Measurements from ENCODE around the gene BARX1. TPM values are rescaled to one million over a fixed set of nuclear protein-coding genes. Genes with fewer than 3 reads are reported as not detected.

BARX1 gene
- total RNA-seq, 1 experiment from 2014 or later: 8.9 TPM

DNA sequence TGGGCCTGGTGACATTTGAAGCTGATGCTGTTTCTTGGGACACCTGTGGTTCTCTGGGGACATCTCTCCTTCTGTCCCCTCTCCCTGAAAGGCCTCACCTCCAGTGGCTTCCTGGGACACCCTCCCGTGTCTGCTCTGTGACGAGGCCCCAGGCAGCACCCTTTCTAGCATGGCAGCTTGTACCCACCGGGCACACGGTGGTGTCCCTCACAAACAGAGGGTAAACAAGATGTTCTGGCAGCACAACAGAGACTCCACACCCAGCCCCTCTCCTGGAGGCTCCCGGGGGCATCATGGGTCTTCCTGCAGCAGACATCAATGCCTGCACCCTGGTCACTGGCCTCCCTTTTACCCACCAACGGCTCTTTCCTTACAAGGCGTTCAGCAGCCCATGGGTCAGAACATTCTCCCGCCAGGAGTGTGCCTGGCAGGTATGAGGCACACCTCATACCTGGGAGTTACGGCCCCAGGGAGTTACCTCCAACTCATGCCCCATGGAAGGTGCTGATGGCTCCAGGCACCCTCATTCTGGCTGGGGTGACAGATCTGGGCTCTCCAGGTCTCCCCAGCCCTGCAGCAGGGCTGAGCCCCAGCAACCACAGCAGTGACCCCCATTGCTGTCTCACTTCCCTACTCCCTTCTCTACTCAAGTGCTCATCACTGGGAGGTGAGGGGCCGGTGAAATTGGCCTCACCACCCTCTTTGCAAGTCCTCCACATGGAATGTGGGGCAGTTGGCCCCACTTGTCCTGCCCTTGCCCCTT, 51.1 kb downstream of the BARX1 start:
- ChIA-PET POLR2A (no interaction called here), CTCF (no interaction called here)
- ATAC-seq (no peak), DNase-seq (ENCODE audit: low spot score) (peak; percentile 1)
- Mint-ChIP-seq H3K27me3 (ENCODE audit: low read depth) (no peaks in the 10 kb centered on the region), H3K27ac (no peak overlapping the region), H3K4me3 (no peak overlapping the region), H3K9me3 (peaks cover 9% of the 10 kb centered on the region), H3K4me1 (peaks cover 3% of the 10 kb centered on the region; the same call in 1 of the 2 replicates), H3K36me3 (peaks cover 3% of the 10 kb centered on the region; the same call in 1 of the 2 replicates)
- TF ChIP-seq ELF4 (CRISPR knock-in tag; IDR thresholded peaks at IDR 0.05; ENCODE audit: low read depth): no peak

DNA sequence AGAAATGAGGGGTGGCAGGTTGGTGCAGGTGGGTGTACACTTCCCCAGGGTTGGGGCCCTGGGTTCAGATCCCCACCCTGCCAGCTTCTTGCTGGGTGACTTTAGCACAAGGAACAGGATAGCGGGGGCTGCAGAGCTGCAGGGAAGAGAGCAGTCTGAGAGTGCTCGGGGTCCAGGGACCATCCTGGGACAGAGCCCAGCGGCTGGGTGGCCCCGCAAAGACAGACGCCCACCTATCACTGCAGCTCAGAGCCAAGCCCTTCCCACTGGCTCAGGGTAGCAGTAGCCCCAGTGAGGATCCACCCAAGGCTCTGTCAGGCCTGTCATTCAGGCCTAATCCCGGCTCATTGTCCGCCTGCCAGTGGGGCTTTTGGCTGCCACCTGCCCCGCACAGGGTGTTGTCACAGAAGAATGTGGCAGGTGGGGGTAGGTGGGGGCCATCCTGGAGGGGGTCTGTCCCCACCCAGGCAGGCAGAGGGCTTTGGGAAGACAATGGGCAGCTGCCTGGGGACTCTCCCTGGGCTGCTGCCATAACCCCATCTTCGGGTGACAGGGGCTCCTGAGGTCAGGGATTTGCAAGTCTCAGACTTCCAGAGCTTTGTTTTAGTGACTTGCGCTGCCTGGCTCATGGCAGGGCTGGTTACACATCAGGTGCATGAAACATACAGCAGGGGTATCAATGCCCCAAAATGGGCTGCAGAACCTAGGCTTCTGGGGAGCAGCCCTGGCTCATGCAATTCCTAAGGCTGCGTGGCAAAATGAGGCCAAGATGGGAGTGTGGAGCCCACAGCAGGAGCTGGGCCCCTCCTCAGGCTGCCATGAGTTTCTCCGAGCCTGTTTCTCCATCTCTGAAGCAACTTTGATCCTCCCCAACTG, 52.1 kb downstream of the BARX1 start:
- CTCF ChIA-PET: no interaction called here
- H3K4me3 Mint-ChIP-seq: no peak overlapping the region
- no peak for ATAC-seq
- no peaks in the 10 kb centered on the region for H3K4me1 Mint-ChIP-seq
- H3K36me3 Mint-ChIP-seq: peaks cover 3% of the 10 kb centered on the region; the same call in 1 of the 2 replicates
- H3K27me3 Mint-ChIP-seq (ENCODE audit: low read depth): no peaks in the 10 kb centered on the region
- peak; percentile 6 for DNase-seq (ENCODE audit: low spot score)
- TF ChIP-seq SMAD4 (CRISPR knock-in tag; IDR thresholded peaks at IDR 0.05): no peak
- TF ChIP-seq CBFB (CRISPR knock-in tag; IDR thresholded peaks at IDR 0.05; ENCODE audit: low read depth): no peak
- TF ChIP-seq ZBTB43 (CRISPR knock-in tag; IDR thresholded peaks at IDR 0.05): no peak
- no peak for TF ChIP-seq TEAD1 (CRISPR knock-in tag; IDR thresholded peaks at IDR 0.05)
- TF ChIP-seq HMGXB4 (CRISPR knock-in tag; IDR thresholded peaks at IDR 0.05): no peak
- TF ChIP-seq ZNF512 (CRISPR knock-in tag; IDR thresholded peaks at IDR 0.05; ENCODE audit: borderline replicate concordance): no peak
- TF ChIP-seq CTCF (IDR thresholded peaks at IDR 0.05): no peak
- no peak for TF ChIP-seq SP1 (CRISPR knock-in tag; conservative IDR thresholded peaks at IDR 0.05)
- TF ChIP-seq MAX (CRISPR knock-in tag; IDR thresholded peaks at IDR 0.05): no peak
- POLR2A ChIA-PET: no interaction called here
- H3K9me3 Mint-ChIP-seq: peaks cover 9% of the 10 kb centered on the region
- H3K27ac Mint-ChIP-seq: no peak overlapping the region

GRCh38 chr9:93902051-93902779, 52.9 kb downstream of the BARX1 start:
- Mint-ChIP-seq H3K4me1 (no peaks in the 10 kb centered on the region), H3K4me3 (no peak overlapping the region), H3K27ac (no peak overlapping the region), H3K9me3 (peaks cover 9% of the 10 kb centered on the region), H3K27me3 (ENCODE audit: low read depth) (no peaks in the 10 kb centered on the region), H3K36me3 (peaks cover 3% of the 10 kb centered on the region; the same call in 1 of the 2 replicates)
- ChIA-PET POLR2A (no interaction called here), CTCF (no interaction called here)
- no peak for ATAC-seq
- DNase-seq (ENCODE audit: low spot score): peak; percentile 5
- TF ChIP-seq, protein P1, sequence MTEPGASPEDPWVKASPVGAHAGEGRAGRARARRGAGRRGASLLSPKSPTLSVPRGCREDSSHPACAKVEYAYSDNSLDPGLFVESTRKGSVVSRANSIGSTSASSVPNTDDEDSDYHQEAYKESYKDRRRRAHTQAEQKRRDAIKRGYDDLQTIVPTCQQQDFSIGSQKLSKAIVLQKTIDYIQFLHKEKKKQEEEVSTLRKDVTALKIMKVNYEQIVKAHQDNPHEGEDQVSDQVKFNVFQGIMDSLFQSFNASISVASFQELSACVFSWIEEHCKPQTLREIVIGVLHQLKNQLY (CRISPR knock-in tag; IDR thresholded peaks at IDR 0.05): no peak
- TF ChIP-seq GRHL2 (CRISPR knock-in tag; IDR thresholded peaks at IDR 0.05; ENCODE audit: insufficient replicate concordance, severe bottlenecking): no peak
- no peak for TF ChIP-seq NR2C2 (CRISPR knock-in tag; IDR thresholded peaks at IDR 0.05)
- no peak for TF ChIP-seq ZNF423 (CRISPR knock-in tag; IDR thresholded peaks at IDR 0.05)
- no peak for TF ChIP-seq MYBL2 (CRISPR knock-in tag; IDR thresholded peaks at IDR 0.05)
- no peak for TF ChIP-seq ZMAT4 (CRISPR knock-in tag; IDR thresholded peaks at IDR 0.05)
- TF ChIP-seq ZNF121 (CRISPR knock-in tag; IDR thresholded peaks at IDR 0.05): no peak
- TF ChIP-seq HMGXB4 (CRISPR knock-in tag; IDR thresholded peaks at IDR 0.05): no peak
- no peak for TF ChIP-seq ETV6 (CRISPR knock-in tag; IDR thresholded peaks at IDR 0.05)

Data from WTC11 (cell line).